NK-92 (cell line): ENCODE results near the gene PAX5.

Experiments
- DNase-seq: peaks from one replicate; lab custom pipeline; 2025; ENCODE audit not compliant: unreplicated experiment; lab: John Stamatoyannopoulos, UW

PAX5 gene

GRCh38 chr9:36935332-36935731, 98.7 kb downstream of the PAX5 start:
- DNase-seq, result no peak

GRCh38 chr9:36934478-36935065, 99.5 kb downstream of the PAX5 start:
- DNase-seq, result no peak

GRCh38 chr9:36933676-36934215, 100.3 kb downstream of the PAX5 start:
- DNase-seq, result no peak

GRCh38 chr9:36932198-36932597, 101.9 kb downstream of the PAX5 start:
- no peak for DNase-seq

- DNase-seq, result no peak
Observed at GRCh38 chr9:36930941-36931340, 103.1 kb downstream of the PAX5 start.

- no peak for DNase-seq
Observed at GRCh38 chr9:36929350-36929675, 104.8 kb downstream of the PAX5 start.

- DNase-seq, result peak; percentile 14
Observed at GRCh38 chr9:36928670-36929349, 105.3 kb downstream of the PAX5 start.

- no peak for DNase-seq
Observed at GRCh38 chr9:36928210-36928609, 105.9 kb downstream of the PAX5 start.

GRCh38 chr9:36924757-36925432, 109.2 kb downstream of the PAX5 start:
- DNase-seq, result no peak

GRCh38 chr9:36924071-36924470, 110.0 kb downstream of the PAX5 start:
- DNase-seq, result no peak

GRCh38 chr9:36923025-36923625, 110.9 kb downstream of the PAX5 start:
- no peak for DNase-seq

GRCh38 chr9:36922548-36922947, 111.5 kb downstream of the PAX5 start:
- no peak for DNase-seq

GRCh38 chr9:36914212-36914577, 119.9 kb downstream of the PAX5 start:
- no peak for DNase-seq

- no peak for DNase-seq
Observed at GRCh38 chr9:36913393-36914211, 120.5 kb downstream of the PAX5 start.

GRCh38 chr9:36912620-36913019, 121.4 kb downstream of the PAX5 start:
- no peak for DNase-seq

- no peak for DNase-seq
Observed at GRCh38 chr9:36911601-36912412, 122.3 kb downstream of the PAX5 start.

- no peak for DNase-seq
Observed at GRCh38 chr9:36911037-36911436, 123.0 kb downstream of the PAX5 start.

- DNase-seq, result no peak
Observed at GRCh38 chr9:36906492-36906891, 127.6 kb downstream of the PAX5 start.

- no peak for DNase-seq
Observed at GRCh38 chr9:36905101-36906066, 128.7 kb downstream of the PAX5 start.
